ENCODE measurements around the gene FHIT. TPM values are rescaled to one million over a fixed set of nuclear protein-coding genes. Genes with fewer than 3 reads are reported as not detected.
A peak's percentile ranks its signal among the peaks of the same experiment; 100 is the strongest.

FHIT gene
- total RNA-seq, 4 donors from 2014 or later: 0.72 to 5.2 (median 2.1) TPM

DNA sequence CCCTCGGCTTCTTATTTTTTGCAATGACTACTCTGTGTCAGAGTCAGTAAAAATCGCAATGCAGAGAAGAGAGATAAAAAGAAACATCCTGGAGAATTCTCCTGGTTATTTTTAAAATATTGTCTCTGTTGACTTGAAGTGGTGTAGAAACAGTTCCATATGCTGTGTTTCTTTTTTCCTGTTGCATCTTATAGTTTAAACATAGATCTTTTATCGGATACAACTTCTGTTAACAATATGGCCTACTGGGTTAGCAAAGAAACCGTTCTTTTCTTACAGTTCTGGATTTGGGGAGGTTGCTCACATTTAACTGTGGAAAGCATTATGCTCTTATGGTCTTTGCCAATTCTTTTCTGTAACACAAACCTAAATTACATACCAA, 1432.3 kb downstream of the FHIT start:
- no peak for DNase-seq
- TF ChIP-seq, protein P1, sequence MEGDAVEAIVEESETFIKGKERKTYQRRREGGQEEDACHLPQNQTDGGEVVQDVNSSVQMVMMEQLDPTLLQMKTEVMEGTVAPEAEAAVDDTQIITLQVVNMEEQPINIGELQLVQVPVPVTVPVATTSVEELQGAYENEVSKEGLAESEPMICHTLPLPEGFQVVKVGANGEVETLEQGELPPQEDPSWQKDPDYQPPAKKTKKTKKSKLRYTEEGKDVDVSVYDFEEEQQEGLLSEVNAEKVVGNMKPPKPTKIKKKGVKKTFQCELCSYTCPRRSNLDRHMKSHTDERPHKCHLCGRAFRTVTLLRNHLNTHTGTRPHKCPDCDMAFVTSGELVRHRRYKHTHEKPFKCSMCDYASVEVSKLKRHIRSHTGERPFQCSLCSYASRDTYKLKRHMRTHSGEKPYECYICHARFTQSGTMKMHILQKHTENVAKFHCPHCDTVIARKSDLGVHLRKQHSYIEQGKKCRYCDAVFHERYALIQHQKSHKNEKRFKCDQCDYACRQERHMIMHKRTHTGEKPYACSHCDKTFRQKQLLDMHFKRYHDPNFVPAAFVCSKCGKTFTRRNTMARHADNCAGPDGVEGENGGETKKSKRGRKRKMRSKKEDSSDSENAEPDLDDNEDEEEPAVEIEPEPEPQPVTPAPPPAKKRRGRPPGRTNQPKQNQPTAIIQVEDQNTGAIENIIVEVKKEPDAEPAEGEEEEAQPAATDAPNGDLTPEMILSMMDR (IDR thresholded peaks at IDR 0.05 in 4 of 5, conservative IDR thresholded peaks at IDR 0.05 in 1 of 5): no peak
- TF ChIP-seq POLR2A (IDR thresholded peaks at IDR 0.05): no peak
- intact Hi-C loops (cut with DNase I; ENCODE audit: low total_unique reads): no loop called here
- in situ Hi-C loops (cut with MboI; ENCODE audit: low sequenced_read_pairs in 4 of 4): no loop called here
- H3K9me3 ChIP-seq: no peaks in the 10 kb centered on the region
- no peak for ATAC-seq
- no peaks in the 10 kb centered on the region for H3K36me3 ChIP-seq
- no peaks in the 10 kb centered on the region for H3K27me3 ChIP-seq
- H3K4me3 ChIP-seq: peak overlapping the region in 1 of 4 donors; percentile 20
- H3K27ac ChIP-seq: peak overlapping the region in 1 of 4 donors; percentile 43
- peaks cover 10 to 25% of the 10 kb centered on the region in 2 donors for H3K4me1 ChIP-seq

DNA sequence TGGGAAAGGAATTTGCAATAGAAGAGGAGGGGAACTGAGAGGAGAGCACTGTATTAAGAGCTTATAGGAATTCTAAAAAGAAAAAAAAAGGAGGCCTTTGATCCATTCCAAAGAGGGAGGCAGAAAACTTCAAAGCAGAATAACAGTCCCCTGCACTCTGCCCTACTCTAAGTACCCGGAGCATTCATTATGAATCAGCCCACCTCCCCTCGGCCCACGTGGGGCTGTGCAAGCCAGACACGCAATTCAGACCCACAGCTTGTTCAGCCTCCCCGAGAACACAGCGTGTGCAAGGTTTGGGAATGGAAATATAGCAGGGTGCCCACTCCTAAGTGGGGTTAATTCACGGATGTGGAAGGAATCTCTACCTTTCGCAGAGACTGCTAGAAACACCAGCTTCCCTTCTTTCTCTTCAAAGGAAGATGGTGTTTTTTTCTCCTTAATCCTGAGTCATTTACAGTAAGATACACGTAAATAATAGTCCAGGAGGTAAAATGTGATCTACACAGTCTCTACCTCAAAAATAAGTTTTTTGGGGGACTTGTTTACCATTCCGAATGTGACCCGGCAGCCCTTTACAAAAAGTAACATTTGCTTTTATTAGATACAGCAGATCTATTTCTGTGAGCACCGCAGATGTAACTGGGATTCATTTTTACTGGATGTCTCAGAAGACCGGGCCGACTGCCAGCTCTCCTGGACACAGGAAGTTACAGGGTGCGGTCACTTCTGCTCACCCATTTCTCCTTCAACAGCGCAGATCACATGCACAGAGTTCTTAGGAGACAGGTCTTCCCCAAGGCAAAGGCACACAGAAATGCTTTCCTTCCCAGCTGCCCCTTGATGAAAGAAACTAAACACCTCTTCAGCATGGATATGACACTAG, 1433.0 kb downstream of the FHIT start:
- TF ChIP-seq, protein P1 (IDR thresholded peaks at IDR 0.05 in 4 of 5, conservative IDR thresholded peaks at IDR 0.05 in 1 of 5): no peak
- no peak for TF ChIP-seq POLR2A (IDR thresholded peaks at IDR 0.05)
- Histone ChIP-seq H3K27ac (peak overlapping the region in 1 of 4 donors; percentile 43), H3K4me3 (peak overlapping the region in 2 of 4 donors; percentile 14 to 20), H3K36me3 (no peaks in the 10 kb centered on the region), H3K9me3 (no peaks in the 10 kb centered on the region), H3K4me1 (peaks cover 10 to 25% of the 10 kb centered on the region in 2 donors), H3K27me3 (no peaks in the 10 kb centered on the region)
- intact Hi-C loops (cut with DNase I; ENCODE audit: low total_unique reads): no loop called here
- in situ Hi-C loops (cut with MboI; ENCODE audit: low sequenced_read_pairs in 4 of 4): no loop called here
- DNase-seq: peak; percentile 72 to 80
- peak; percentile 93 to 94 for ATAC-seq

DNA sequence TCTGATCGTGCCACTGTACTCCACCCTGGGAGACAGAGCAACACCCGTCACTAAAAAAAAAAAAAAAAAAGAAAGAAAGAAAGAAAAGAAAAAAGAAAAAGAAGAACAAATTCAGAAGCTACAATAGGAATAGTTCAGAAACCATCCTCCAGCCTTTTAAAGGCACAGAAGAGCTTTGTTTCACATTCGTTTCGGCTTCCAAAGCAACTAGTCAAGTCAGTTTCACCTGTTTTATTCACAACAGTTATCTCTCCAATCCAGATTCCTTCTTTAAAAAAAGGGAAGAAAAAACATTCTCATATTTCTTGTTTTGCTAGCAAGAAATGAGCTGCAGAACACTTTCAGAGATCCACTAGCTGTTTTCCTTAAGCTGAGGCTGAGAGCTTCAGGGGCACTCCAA, 1433.7 kb downstream of the FHIT start:
- no peak overlapping the region for H3K4me3 ChIP-seq
- peaks cover 10 to 25% of the 10 kb centered on the region in 2 donors for H3K4me1 ChIP-seq
- in situ Hi-C loops (cut with MboI; ENCODE audit: low sequenced_read_pairs in 4 of 4): no loop called here
- intact Hi-C loops (cut with DNase I; ENCODE audit: low total_unique reads): no loop called here
- no peaks in the 10 kb centered on the region for H3K9me3 ChIP-seq
- DNase-seq (no peak), ATAC-seq (no peak)
- no peak overlapping the region for H3K27ac ChIP-seq
- no peaks in the 10 kb centered on the region for H3K27me3 ChIP-seq
- no peak for TF ChIP-seq POLR2A (IDR thresholded peaks at IDR 0.05)
- TF ChIP-seq, protein P1 (IDR thresholded peaks at IDR 0.05 in 4 of 5, conservative IDR thresholded peaks at IDR 0.05 in 1 of 5): no peak
- H3K36me3 ChIP-seq: no peaks in the 10 kb centered on the region

DNA sequence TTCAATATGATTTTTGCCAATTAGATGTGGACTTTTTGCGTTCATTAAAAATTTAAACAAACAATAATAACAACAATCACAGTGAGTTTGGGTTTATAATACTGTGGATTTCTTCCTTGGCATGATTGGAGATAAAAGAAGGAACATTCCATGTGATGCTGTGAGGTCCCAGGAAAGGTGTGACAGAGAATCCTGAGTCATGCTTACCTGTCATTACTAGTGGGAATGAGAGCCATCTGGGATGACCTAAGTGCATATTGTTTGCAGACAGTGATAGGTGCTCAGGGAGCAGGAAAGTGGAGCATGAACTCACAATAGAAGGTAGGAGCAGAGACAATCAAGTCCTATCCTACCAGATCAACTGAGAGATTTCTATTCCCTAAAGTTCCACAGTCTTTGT, 1434.9 kb downstream of the FHIT start:
- Histone ChIP-seq H3K4me3 (no peak overlapping the region), H3K4me1 (peaks cover 10 to 25% of the 10 kb centered on the region in 2 donors), H3K27me3 (no peaks in the 10 kb centered on the region), H3K27ac (no peak overlapping the region), H3K36me3 (no peaks in the 10 kb centered on the region), H3K9me3 (no peaks in the 10 kb centered on the region)
- ATAC-seq (no peak), DNase-seq (no peak)
- in situ Hi-C loops (cut with MboI; ENCODE audit: low sequenced_read_pairs in 4 of 4): no loop called here
- TF ChIP-seq, protein P1 (IDR thresholded peaks at IDR 0.05 in 4 of 5, conservative IDR thresholded peaks at IDR 0.05 in 1 of 5): no peak
- TF ChIP-seq POLR2A (IDR thresholded peaks at IDR 0.05): no peak
- intact Hi-C loops (cut with DNase I; ENCODE audit: low total_unique reads): no loop called here
